Endodermal cell (in vitro differentiated cells): ENCODE measurements around the gene IQCE. TPM values are rescaled to one million over a fixed set of nuclear protein-coding genes. Genes with fewer than 3 reads are reported as not detected.

ENCODE experiments used
- DNase-seq: peaks from one replicate; pipeline ENCODE4 v3.0.0-alpha.2; 2017
- H3K27ac ChIP-seq: 2 replicates; pipeline ENCODE4 v1.5.1; 2013; ENCODE audit warnings: mild to moderate bottlenecking, low read depth, low read length, moderate library complexity
- H3K27me3 ChIP-seq: 2 replicates; pipeline ENCODE4 v1.6.1; 2013; ENCODE audit warnings: mild to moderate bottlenecking, low read length, moderate library complexity; ENCODE audit not compliant: insufficient read depth, control insufficient read depth, poor library complexity, severe bottlenecking
- H3K36me3 ChIP-seq: 2 replicates; pipeline ENCODE4 v1.7.0; 2013; ENCODE audit warnings: mild to moderate bottlenecking, low read length, moderate library complexity; ENCODE audit not compliant: control insufficient read depth, insufficient read depth
- H3K4me1 ChIP-seq: one replicate; pipeline ENCODE4 v1.7.0; 2013; ENCODE audit warnings: low read length; ENCODE audit not compliant: control insufficient read depth, insufficient read depth
- H3K4me3 ChIP-seq: 2 replicates; pipeline ENCODE4 v1.5.1; 2013; ENCODE audit warnings: mild to moderate bottlenecking, low read length, moderate library complexity
- H3K9ac ChIP-seq: 2 replicates; pipeline ENCODE4 v1.6.1; 2013; ENCODE audit warnings: mild to moderate bottlenecking, low read length, moderate library complexity; ENCODE audit not compliant: poor library complexity, severe bottlenecking; ENCODE audit errors: extremely low read depth
- H3K9me3 ChIP-seq: 2 replicates; pipeline ENCODE4 v1.6.1; 2013; ENCODE audit warnings: mild to moderate bottlenecking, low read length, moderate library complexity; ENCODE audit not compliant: control insufficient read depth
- H3K27ac Mint-ChIP-seq: 2 replicates; pipeline ENCODE4 v1.8.0; 2020; ENCODE audit warnings: mixed read lengths
- H3K27me3 Mint-ChIP-seq: 2 replicates; pipeline ENCODE4 v1.8.0; 2021; ENCODE audit warnings: mild to moderate bottlenecking, mixed read lengths; ENCODE audit not compliant: insufficient read depth
- H3K36me3 Mint-ChIP-seq: 2 replicates; pipeline ENCODE4 v1.8.0; 2020; ENCODE audit warnings: low read depth, mixed read lengths
- H3K4me1 Mint-ChIP-seq: 2 replicates; pipeline ENCODE4 v1.8.0; 2020; ENCODE audit warnings: mixed read lengths
- H3K4me3 Mint-ChIP-seq: 2 replicates; pipeline ENCODE4 v1.8.0; 2020; ENCODE audit warnings: mild to moderate bottlenecking, moderate library complexity, mixed read lengths
- H3K9me3 Mint-ChIP-seq: 2 replicates; pipeline ENCODE4 v1.8.0; 2020; ENCODE audit warnings: mild to moderate bottlenecking, mixed read lengths
- WGBS, 2 experiments: methylation state at CpG; one replicate each; pipeline versions ENCODE4 v1.1.5 to v1.1.7; 2013; ENCODE audit warnings: missing lambda C conversion rate in 2 of 2, mixed read lengths in 1 of 2; ENCODE audit not compliant: insufficient coverage in 1 of 2, insufficient read length in 1 of 2; 5-methylcytosine and 5-hydroxymethylcytosine counted together
- total RNA-seq, 2 donors: library from RNA; stranded (reverse); fragmentation: NEBNext Ultra II Directional in 1 of 2; extraction: Animal tissue kit (Norgen Biotek cat#: 25700) in 1 of 2; gene quantifications; 2 replicates in 1 of 2; 3 replicates in 1 of 2; pipeline ENCODE4 v1.2.1, GENCODE V29; 2021
- TF ChIP-seq, protein P1 (sequence below): fragments of 200-600 bp; sonication (generic); conservative IDR thresholded peaks from 2 replicates; pipeline ENCODE4 v1.5.0; 2021; ENCODE audit warnings: antibody characterized with exemption, mild to moderate bottlenecking

IQCE gene
- total RNA-seq, 2 donors from 2014 or later = 15.4 to 20.8 TPM

- no peak overlapping the region for H3K9ac ChIP-seq
- TF ChIP-seq, protein P1, sequence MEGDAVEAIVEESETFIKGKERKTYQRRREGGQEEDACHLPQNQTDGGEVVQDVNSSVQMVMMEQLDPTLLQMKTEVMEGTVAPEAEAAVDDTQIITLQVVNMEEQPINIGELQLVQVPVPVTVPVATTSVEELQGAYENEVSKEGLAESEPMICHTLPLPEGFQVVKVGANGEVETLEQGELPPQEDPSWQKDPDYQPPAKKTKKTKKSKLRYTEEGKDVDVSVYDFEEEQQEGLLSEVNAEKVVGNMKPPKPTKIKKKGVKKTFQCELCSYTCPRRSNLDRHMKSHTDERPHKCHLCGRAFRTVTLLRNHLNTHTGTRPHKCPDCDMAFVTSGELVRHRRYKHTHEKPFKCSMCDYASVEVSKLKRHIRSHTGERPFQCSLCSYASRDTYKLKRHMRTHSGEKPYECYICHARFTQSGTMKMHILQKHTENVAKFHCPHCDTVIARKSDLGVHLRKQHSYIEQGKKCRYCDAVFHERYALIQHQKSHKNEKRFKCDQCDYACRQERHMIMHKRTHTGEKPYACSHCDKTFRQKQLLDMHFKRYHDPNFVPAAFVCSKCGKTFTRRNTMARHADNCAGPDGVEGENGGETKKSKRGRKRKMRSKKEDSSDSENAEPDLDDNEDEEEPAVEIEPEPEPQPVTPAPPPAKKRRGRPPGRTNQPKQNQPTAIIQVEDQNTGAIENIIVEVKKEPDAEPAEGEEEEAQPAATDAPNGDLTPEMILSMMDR = peak; percentile 63
- Mint-ChIP-seq H3K27me3 (no peaks in the 10 kb centered on the region), H3K27ac (peak overlapping the region; percentile 48), H3K4me1 (peaks cover 9% of the 10 kb centered on the region), H3K36me3 (no peaks in the 10 kb centered on the region), H3K9me3 (no peaks in the 10 kb centered on the region), H3K4me3 (no peak overlapping the region)
- H3K9me3 ChIP-seq = no peaks in the 10 kb centered on the region
- peak; percentile 85 for DNase-seq
- peak overlapping the region; percentile 78 for H3K27ac ChIP-seq
- H3K36me3 ChIP-seq = peaks cover 14% of the 10 kb centered on the region
- WGBS, 2 experiments = 92 to 95% methylated on average over 16 to 29 of the region's 29 CpGs
- no peaks in the 10 kb centered on the region for H3K4me1 ChIP-seq
- no peaks in the 10 kb centered on the region for H3K27me3 ChIP-seq
- no peak overlapping the region for H3K4me3 ChIP-seq
Measured at GRCh38 chr7:2643386-2644219, 84.8 kb downstream of the IQCE start.

DNA sequence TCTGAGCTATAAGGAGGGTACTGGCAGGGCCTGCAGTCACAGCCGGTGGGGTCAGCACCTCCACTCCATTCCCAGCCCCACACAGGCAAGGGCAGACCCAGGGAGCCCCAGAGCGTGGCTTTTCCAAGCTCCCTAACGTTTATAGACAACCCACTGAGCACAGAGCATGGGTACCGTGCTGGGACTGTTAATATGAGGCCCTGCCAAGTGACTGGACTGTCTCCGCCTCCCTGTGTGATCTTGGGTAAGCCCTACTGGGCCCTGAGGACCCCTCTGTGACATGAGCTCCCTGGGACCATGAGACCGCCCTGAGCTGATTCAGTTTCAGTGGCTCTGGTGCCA lies 85.4 kb downstream of the IQCE start:
- H3K4me3 Mint-ChIP-seq = no peak overlapping the region
- peaks cover 9% of the 10 kb centered on the region for H3K4me1 Mint-ChIP-seq
- Histone ChIP-seq H3K9ac (no peak overlapping the region), H3K36me3 (peaks cover 10% of the 10 kb centered on the region), H3K9me3 (no peaks in the 10 kb centered on the region), H3K4me3 (no peak overlapping the region), H3K27me3 (no peaks in the 10 kb centered on the region), H3K27ac (peak overlapping the region; percentile 78), H3K4me1 (no peaks in the 10 kb centered on the region)
- TF ChIP-seq, protein P1 = no peak
- H3K9me3 Mint-ChIP-seq = no peaks in the 10 kb centered on the region
- H3K27ac Mint-ChIP-seq = no peak overlapping the region
- H3K27me3 Mint-ChIP-seq = no peaks in the 10 kb centered on the region
- DNase-seq = no peak
- peaks cover 3% of the 10 kb centered on the region for H3K36me3 Mint-ChIP-seq
- WGBS, 2 experiments = 73 to 89% methylated on average over 3 to 6 of the region's 6 CpGs

GRCh38 chr7:2644562-2645273 lies 85.9 kb downstream of the IQCE start:
- H3K36me3 ChIP-seq = peaks cover 13% of the 10 kb centered on the region
- peak overlapping the region; percentile 78 for H3K27ac ChIP-seq
- no peaks in the 10 kb centered on the region for H3K4me1 ChIP-seq
- 90 to 100% methylated on average over 1 to 18 of the region's 18 CpGs for WGBS, 2 experiments
- H3K9me3 ChIP-seq = no peaks in the 10 kb centered on the region
- TF ChIP-seq, protein P1 = no peak
- no peaks in the 10 kb centered on the region for H3K9me3 Mint-ChIP-seq
- peak; percentile 57 for DNase-seq
- H3K36me3 Mint-ChIP-seq = peaks cover 3% of the 10 kb centered on the region
- H3K27ac Mint-ChIP-seq = peak overlapping the region; percentile 87
- H3K4me3 Mint-ChIP-seq = no peak overlapping the region
- H3K9ac ChIP-seq = no peak overlapping the region
- H3K27me3 Mint-ChIP-seq = no peaks in the 10 kb centered on the region
- H3K27me3 ChIP-seq = no peaks in the 10 kb centered on the region
- H3K4me1 Mint-ChIP-seq = peaks cover 9% of the 10 kb centered on the region
- H3K4me3 ChIP-seq = no peak overlapping the region
